NCI-H774 (cell line): ENCODE measurements around the gene CKS2.
A peak's percentile ranks its signal among the peaks of the same experiment; 100 is the strongest.
"Not testable (repeated sequence)": the region's sequence is repeated elsewhere in the genome, so short reads cannot be mapped to it uniquely, and the experiment has no call there.

Source experiments
- DNase-seq: peaks from one replicate; lab custom pipeline; 2025; lab: John Stamatoyannopoulos, UW

Gene CKS2

GRCh38 chr9:89311346-89312221, 589 bp downstream of the CKS2 start:
- DNase-seq = no peak

GRCh38 chr9:89312222-89312571, 1.2 kb downstream of the CKS2 start:
- no peak for DNase-seq

DNA sequence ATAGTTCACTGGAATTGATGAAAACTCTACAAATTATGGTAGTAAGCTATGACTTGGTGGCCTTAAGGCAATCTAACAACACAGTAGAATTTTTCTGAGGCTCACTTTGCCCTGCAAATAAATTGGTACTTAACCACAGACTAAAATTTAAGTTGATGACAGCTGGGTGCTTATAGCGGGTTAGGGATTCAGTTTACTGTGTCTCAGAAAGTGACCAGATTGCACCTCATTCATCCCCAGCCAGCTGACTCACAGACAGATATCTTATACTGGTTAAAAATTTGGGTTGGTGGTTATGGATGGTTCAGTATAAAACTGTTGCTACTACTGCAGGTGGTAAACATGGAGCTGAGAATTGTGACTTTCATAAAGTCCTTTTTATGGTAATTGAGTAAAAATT, 2.8 kb downstream of the CKS2 start:
- no peak for DNase-seq

GRCh38 chr9:89314955-89315354, 4.0 kb downstream of the CKS2 start:
- DNase-seq = no peak

DNA sequence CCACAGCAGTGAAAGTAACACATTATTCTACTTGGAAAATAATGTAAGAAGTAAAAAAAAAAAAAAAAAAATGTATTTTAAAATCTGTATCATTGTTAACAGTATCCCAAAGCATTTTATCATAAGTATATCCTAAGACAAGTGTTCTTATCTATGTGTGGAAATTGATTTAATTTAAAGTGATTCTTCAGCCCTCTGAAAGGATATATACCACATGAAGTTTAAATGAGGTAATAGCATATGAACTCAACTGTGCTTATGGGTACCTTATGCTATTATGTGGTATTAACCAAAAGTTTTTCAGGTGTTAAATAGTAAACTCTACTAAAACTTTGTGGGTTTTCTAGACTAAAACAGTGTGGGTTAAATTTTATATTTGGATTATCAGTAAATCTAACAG, 4.5 kb downstream of the CKS2 start:
- no peak for DNase-seq

GRCh38 chr9:89317282-89317681, 6.3 kb downstream of the CKS2 start:
- no peak for DNase-seq

- DNase-seq = peak; percentile 94
These were observed 7.4 kb downstream of the CKS2 start, which contains the start of gene SECISBP2 for GRCh38 chr9:89318123-89319014. Gene SECISBP2 (plus strand): TSS chr9:89318500. CDS start chr9:89318577, 77 bp downstream.

DNA sequence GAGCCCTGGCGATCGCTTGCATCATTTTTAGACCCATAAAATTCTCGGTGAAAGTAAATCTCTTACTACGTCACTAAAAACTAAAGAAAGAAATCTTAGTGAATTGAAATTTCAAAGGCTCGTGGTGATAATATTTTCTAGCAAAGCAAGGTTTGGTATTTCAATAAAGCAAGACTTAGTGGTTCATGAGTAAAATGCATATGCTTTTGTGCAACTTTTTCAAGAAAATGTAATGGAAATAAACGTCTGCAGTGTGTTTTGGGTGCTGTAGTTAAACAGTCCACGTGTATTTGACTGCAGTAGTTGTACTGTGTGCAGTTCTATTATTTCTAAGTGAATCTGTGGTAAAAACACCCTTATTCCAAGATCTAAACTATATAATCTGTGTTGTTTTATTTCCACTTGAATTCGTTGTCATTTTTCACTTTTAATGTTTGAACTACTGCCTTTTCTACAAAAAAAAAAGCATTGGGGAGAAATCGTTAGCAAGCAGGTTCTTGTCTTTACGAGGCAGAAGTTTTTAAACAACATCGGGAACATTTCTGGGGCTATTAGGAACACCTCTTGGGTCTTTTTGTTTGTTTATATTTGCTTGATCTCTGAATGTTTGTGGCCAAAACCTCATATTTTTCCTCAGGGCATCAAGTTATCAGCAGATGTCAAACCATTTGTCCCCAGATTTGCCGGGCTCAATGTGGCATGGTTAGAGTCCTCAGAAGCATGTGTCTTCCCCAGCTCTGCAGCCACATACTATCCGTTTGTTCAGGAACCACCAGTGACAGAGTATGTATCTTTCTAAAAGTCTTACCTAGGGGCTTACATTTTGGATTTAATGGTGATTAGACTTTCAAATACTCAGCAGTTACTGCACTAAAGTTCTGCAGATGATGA, 8.3 kb downstream of the CKS2 start:
- DNase-seq = no peak

- no peak for DNase-seq
These were observed 12.4 kb downstream of the CKS2 start for GRCh38 chr9:89323390-89323789.

DNA sequence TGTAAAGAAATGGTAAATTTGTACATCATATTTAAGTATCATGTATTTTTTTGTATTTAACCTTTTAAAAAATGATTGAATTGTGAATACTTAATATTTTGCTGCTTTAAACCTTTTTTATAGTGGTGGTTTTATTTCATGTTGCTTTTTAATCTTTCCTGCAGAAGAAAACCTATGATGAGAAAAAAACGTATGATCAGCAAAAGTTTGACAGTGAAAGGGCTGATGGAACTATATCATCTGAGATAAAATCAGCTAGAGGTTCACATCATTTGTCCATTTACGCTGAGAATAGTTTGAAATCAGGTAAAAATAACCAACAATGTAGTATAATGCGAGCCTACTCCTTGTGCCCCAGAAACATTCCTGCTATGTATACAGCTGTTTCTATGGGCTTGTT, 14.7 kb downstream of the CKS2 start:
- no peak for DNase-seq

DNA sequence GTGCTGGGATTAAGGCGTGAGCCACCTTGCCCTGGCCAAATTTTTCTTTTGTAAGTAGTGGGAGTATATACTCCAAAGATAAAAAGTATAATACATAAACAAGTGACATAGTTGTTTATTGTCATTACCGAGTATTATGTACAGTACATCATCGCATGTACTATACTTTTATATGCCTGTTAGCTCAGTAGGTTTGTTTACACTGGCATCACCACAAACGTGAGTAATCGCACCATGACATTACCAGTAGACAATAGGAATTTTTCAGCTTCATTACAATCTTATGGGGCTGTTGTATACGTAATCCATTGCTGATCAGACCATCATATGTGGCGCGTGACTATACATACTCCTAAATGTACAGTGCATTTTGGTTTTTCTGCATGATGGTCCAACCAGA, 17.1 kb downstream of the CKS2 start:
- no peak for DNase-seq

DNA sequence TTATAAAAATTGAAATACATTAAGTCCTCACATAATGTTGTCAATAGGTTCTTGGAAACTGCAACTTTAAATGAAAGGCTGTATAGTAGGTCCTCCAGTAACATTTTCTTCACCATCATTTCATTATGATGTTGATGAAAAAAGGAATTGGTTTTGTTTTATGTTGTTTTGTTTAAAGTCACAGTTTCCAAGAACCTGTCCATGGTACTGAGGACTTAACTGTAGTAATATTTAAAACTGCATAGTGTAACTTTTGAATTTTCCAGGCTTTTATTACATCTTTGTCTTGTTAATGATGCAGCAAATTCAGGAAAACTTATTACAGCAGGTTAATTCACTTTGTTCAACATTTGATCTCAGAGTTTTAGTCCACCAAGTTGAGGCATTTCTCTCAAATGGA, 18.9 kb downstream of the CKS2 start:
- DNase-seq = no peak

GRCh38 chr9:89330513-89330912, 19.5 kb downstream of the CKS2 start:
- DNase-seq = no peak

DNA sequence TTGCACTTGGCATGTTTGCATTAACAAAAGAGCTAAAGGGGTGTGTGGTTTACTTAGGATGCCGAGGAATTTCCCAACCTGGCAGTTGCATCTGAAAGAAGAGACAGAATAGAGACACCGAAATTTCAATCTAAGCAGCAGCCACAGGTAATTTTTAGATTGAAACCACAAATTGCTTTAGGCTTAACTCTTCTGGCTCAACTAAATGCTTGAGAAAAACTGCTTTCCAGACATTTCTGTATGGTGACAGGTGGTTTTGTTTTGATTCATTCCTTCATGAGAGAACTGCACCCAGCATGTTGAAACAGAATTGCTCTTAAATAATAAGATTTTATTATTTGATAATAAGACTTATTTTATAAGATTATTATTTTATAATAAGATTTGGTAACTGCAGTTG, 28.8 kb downstream of the CKS2 start:
- no peak for DNase-seq

DNA sequence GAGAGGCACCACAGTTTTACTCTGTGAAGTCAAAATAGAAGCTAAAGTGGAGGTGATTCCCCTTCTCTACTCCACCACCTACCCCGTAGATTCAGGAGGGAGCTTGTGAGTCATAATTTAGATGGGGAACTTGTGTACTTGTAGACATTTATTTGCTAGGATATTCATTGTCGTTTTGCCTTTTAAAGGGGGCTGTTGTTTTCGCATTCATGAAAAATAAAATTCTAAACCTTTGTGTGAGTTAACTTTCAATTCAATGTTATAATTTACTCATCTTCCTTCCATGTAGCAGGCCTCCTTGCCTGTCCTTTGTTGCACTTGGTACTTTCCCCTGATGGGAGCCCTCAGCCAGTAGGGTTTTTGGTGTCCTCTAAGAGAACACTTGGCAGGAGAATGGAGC, 29.3 kb downstream of the CKS2 start:
- DNase-seq = no peak

- no peak for DNase-seq
These were observed 31.2 kb downstream of the CKS2 start for GRCh38 chr9:89342213-89342612.

DNA sequence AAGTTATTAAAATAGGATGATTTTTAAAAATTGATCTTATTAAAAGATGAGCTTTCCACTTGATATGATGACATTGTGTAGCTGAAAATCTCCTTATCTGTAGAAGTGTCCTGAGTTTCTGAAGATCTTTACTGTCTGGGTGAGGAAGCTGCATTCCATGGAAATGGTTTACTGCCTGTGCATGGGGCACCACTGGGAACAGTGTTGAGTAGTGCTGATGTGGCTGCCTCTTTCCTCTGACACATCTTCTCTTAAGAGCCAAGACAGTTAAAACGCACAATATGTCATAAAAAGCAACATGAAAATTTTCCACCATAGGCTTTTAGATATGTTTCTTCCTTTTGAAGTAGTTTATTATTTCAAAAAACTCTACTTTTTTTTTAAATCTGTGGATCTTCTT, 32.0 kb downstream of the CKS2 start:
- no peak for DNase-seq

DNA sequence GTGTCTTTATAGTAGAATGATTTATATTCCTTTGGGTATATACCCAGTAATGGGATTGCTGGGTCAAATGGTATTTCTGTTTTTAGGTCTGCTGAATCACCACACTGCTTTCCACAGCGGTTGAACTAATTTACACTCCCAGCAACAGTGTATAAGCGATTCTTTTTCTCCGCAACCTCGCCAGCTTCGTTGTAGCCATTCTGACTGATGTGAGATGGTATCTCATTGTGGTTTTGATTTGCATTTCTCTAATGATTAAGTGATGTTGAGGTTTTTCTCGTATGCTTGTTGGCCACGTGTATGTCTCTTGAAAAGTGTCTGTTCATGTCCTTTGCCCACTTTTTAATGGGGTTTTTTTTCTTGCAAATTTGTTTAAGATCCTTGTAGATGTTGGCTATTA, 32.8 kb downstream of the CKS2 start:
- DNase-seq = not testable (repeated sequence)

GRCh38 chr9:89345476-89345875, 34.5 kb downstream of the CKS2 start:
- no peak for DNase-seq

- DNase-seq = no peak
These were observed 35.7 kb downstream of the CKS2 start for GRCh38 chr9:89346696-89347095.

GRCh38 chr9:89347651-89348050, 36.7 kb downstream of the CKS2 start:
- DNase-seq = no peak

- DNase-seq = no peak
These were observed 38.6 kb downstream of the CKS2 start for GRCh38 chr9:89349607-89350006.
